Measurements from ENCODE around the gene MSX1. TPM values are rescaled to one million over a fixed set of nuclear protein-coding genes. Genes with fewer than 3 reads are reported as not detected.

The MSX1 gene
- total RNA-seq, 1 experiment from 2014 or later = not detected

GRCh38 chr4:4862665-4863482 is 3.4 kb downstream of the MSX1 start:
- Histone ChIP-seq H2BK20ac (ENCODE audit: low read depth, low read length, poor library complexity, severe bottlenecking) (no peak overlapping the region), H3K4me2 (ENCODE audit: insufficient read depth, insufficient read length, low read length) (no peak overlapping the region), H3K23me2 (ENCODE audit: insufficient read length, low read depth, low read length, poor library complexity, severe bottlenecking) (peaks cover 5% of the 10 kb centered on the region), H3K27ac (ENCODE audit: insufficient read length, low read depth, low read length) (no peak overlapping the region), H2BK15ac (ENCODE audit: low read depth, low read length) (no peak overlapping the region), H3K79me2 (ENCODE audit: insufficient read depth, low read length) (no peaks in the 10 kb centered on the region), H3K9me3 (ENCODE audit: control insufficient read depth, low read depth, low read length) (no peaks in the 10 kb centered on the region), H2AK5ac (ENCODE audit: insufficient read length, low read length) (no peak overlapping the region), H3K14ac (ENCODE audit: insufficient read depth, low read length) (no peak overlapping the region), H2BK120ac (ENCODE audit: low read depth, low read length, poor library complexity, severe bottlenecking) (no peak overlapping the region), H4K8ac (replicated peaks; ENCODE audit: insufficient read length, low read depth, low read length) (no peak overlapping the region), H4K5ac (ENCODE audit: insufficient read length, low read depth, low read length) (no peak overlapping the region), H3K4me1 (ENCODE audit: insufficient read depth, low read length) (0 out of 2 replicates have a peak, but pooled peaks cover 3% of the 10 kb centered on the region), H4K20me1 (ENCODE audit: control insufficient read depth, insufficient read depth, insufficient read length) (peaks cover 11% of the 10 kb centered on the region), H3K23ac (ENCODE audit: insufficient read length, low read depth, low read length) (no peak overlapping the region), H3K4ac (ENCODE audit: low read depth, low read length) (no peak overlapping the region), H2AFZ (ENCODE audit: low read length) (no peak overlapping the region), H3K18ac (ENCODE audit: insufficient read length, low read depth, low read length) (no peak overlapping the region), H2BK5ac (ENCODE audit: insufficient read length, low read length) (no peak overlapping the region), H4K91ac (ENCODE audit: insufficient read length, low read depth, low read length) (no peak overlapping the region), H3K27me3 (ENCODE audit: insufficient read depth, low read length) (peaks cover 92% of the 10 kb centered on the region), H2BK12ac (ENCODE audit: insufficient read length, low read depth, low read length) (no peak overlapping the region), H3K9ac (ENCODE audit: extremely low read depth, insufficient read length, low read length) (no peak overlapping the region), H3K56ac (ENCODE audit: insufficient read length, low read depth, low read length) (no peak overlapping the region), H3K79me1 (ENCODE audit: insufficient read depth, low read depth, low read length, poor library complexity, severe bottlenecking) (no peaks in the 10 kb centered on the region), H3T11ph (ENCODE audit: low read length) (no peak overlapping the region)
- no CpG with 5 or more reads among the region's 51 CpGs for WGBS (ENCODE audit: extremely low coverage, insufficient read length, low lambda C conversion rate)
- peaks cover 0 to 13% of the 10 kb centered on the region in 2 experiments; a peak in 4 of 5 replicates for H3K9me3 Mint-ChIP-seq
- DNase-seq = no peak
- H3K36me3 Mint-ChIP-seq (ENCODE audit: insufficient read depth in 1 of 3, low read depth in 3 of 3) = peaks cover 0 to 2% (median 0%) of the 10 kb centered on the region in 3 experiments; a peak in 1 of 7 replicates
- peak overlapping the region in 1 of 2 experiments; percentile 28; a peak in 2 of 5 replicates for H3K4me3 Mint-ChIP-seq
- peaks cover 16% of the 10 kb centered on the region for H3K27me3 Mint-ChIP-seq (ENCODE audit: low read depth)
- TF ChIP-seq CTCF (conservative IDR thresholded peaks at IDR 0.05) = no peak
- H3K4me1 Mint-ChIP-seq = peaks cover 11 to 44% of the 10 kb centered on the region in 2 experiments
- H3K27ac Mint-ChIP-seq = no peak overlapping the region

Measured in H9 (cell line).